H9 (cell line): ENCODE measurements around the gene CLIP3. TPM values are rescaled to one million over a fixed set of nuclear protein-coding genes. Genes with fewer than 3 reads are reported as not detected.
"Not testable (repeated sequence)": the region's sequence is repeated elsewhere in the genome, so short reads cannot be mapped to it uniquely, and the experiment has no call there.

ENCODE experiments used
- DNase-seq: peaks from one replicate; pipeline ENCODE4 v3.0.0-alpha.2; 2017
- H2AFZ ChIP-seq: one replicate; pipeline ENCODE4 v1.6.1; 2013; ENCODE audit warnings: mild to moderate bottlenecking, low read length, control low read depth, moderate library complexity
- H2AK5ac ChIP-seq: 2 replicates; pipeline ENCODE4 v1.6.1; 2013; ENCODE audit warnings: low read length, control low read depth, mixed read lengths; ENCODE audit not compliant: insufficient read length
- H2BK120ac ChIP-seq: one replicate; pipeline ENCODE4 v1.6.1; 2013; ENCODE audit warnings: low read depth, mild to moderate bottlenecking, low read length, control low read depth, inconsistent platforms; ENCODE audit not compliant: poor library complexity, severe bottlenecking
- H2BK12ac ChIP-seq: 2 replicates; pipeline ENCODE4 v1.6.1; 2013; ENCODE audit warnings: low read length, control low read depth, mixed read lengths, low read depth; ENCODE audit not compliant: insufficient read length
- H2BK15ac ChIP-seq: 2 replicates; pipeline ENCODE4 v1.6.1; 2013; ENCODE audit warnings: low read depth, low read length, control low read depth
- H2BK20ac ChIP-seq: one replicate; pipeline ENCODE4 v1.6.1; 2013; ENCODE audit warnings: low read depth, mild to moderate bottlenecking, low read length, control low read depth, inconsistent platforms; ENCODE audit not compliant: poor library complexity, severe bottlenecking
- H2BK5ac ChIP-seq: 2 replicates; pipeline ENCODE4 v1.6.1; 2013; ENCODE audit warnings: low read length, control low read depth, mixed read lengths; ENCODE audit not compliant: insufficient read length
- H3K14ac ChIP-seq: 2 replicates; pipeline ENCODE4 v1.6.1; 2013; ENCODE audit warnings: low read length, control low read depth; ENCODE audit not compliant: insufficient read depth
- H3K18ac ChIP-seq: 2 replicates; pipeline ENCODE4 v1.6.1; 2013; ENCODE audit warnings: low read depth, mild to moderate bottlenecking, mixed read lengths, low read length, control low read depth; ENCODE audit not compliant: insufficient read length
- H3K23ac ChIP-seq: 2 replicates; pipeline ENCODE4 v1.6.1; 2013; ENCODE audit warnings: low read length, control low read depth, mixed read lengths, low read depth; ENCODE audit not compliant: insufficient read length
- H3K23me2 ChIP-seq: 2 replicates; pipeline ENCODE4 v1.6.1; 2013; ENCODE audit warnings: low read depth, mild to moderate bottlenecking, mixed read lengths, low read length, control low read depth; ENCODE audit not compliant: insufficient read length, poor library complexity, severe bottlenecking
- H3K27ac ChIP-seq: 2 replicates; pipeline ENCODE4 v1.5.1; 2013; ENCODE audit warnings: low read length, control low read depth, mixed read lengths, low read depth; ENCODE audit not compliant: insufficient read length
- H3K27me3 ChIP-seq: 2 replicates; pipeline ENCODE4 v1.6.1; 2013; ENCODE audit warnings: low read length, control low read depth, inconsistent platforms; ENCODE audit not compliant: insufficient read depth
- H3K4ac ChIP-seq: 2 replicates; pipeline ENCODE4 v1.6.1; 2013; ENCODE audit warnings: low read depth, mild to moderate bottlenecking, control low read depth, inconsistent platforms, low read length, moderate library complexity
- H3K4me1 ChIP-seq: 2 replicates; pipeline ENCODE4 v1.6.1; 2013; ENCODE audit warnings: low read length, control low read depth, inconsistent platforms; ENCODE audit not compliant: insufficient read depth
- H3K4me2 ChIP-seq: 2 replicates; pipeline ENCODE4 v1.6.1; 2013; ENCODE audit warnings: low read length, control low read depth, mixed read lengths; ENCODE audit not compliant: insufficient read length, insufficient read depth
- H3K56ac ChIP-seq: 2 replicates; pipeline ENCODE4 v1.6.1; 2013; ENCODE audit warnings: low read depth, mild to moderate bottlenecking, mixed read lengths, low read length, control low read depth; ENCODE audit not compliant: insufficient read length
- H3K79me1 ChIP-seq: 2 replicates; pipeline ENCODE4 v1.6.1; 2013; ENCODE audit warnings: low read depth, mild to moderate bottlenecking, moderate library complexity, low read length, control low read depth, inconsistent platforms; ENCODE audit not compliant: insufficient read depth, poor library complexity, severe bottlenecking
- H3K79me2 ChIP-seq: 2 replicates; pipeline ENCODE4 v1.6.1; 2013; ENCODE audit warnings: low read length, control low read depth, inconsistent platforms; ENCODE audit not compliant: insufficient read depth
- H3K9ac ChIP-seq: 2 replicates; pipeline ENCODE4 v1.6.1; 2013; ENCODE audit warnings: low read length, control low read depth, mixed read lengths; ENCODE audit not compliant: insufficient read length; ENCODE audit errors: extremely low read depth
- H3K9me3 ChIP-seq: one replicate; pipeline ENCODE4 v1.6.1; 2013; ENCODE audit warnings: low read depth, low read length, inconsistent platforms; ENCODE audit not compliant: control insufficient read depth
- H3T11ph ChIP-seq: one replicate; pipeline ENCODE4 v1.6.1; 2013; ENCODE audit warnings: mild to moderate bottlenecking, low read length, control low read depth, inconsistent platforms
- H4K20me1 ChIP-seq: one replicate; pipeline ENCODE4 v1.6.1; 2013; ENCODE audit not compliant: control insufficient read depth, insufficient read length, insufficient read depth
- H4K5ac ChIP-seq: 2 replicates; pipeline ENCODE4 v1.6.1; 2013; ENCODE audit warnings: low read depth, mild to moderate bottlenecking, mixed read lengths, low read length, control low read depth; ENCODE audit not compliant: insufficient read length
- H4K8ac ChIP-seq: replicated peaks from 2 replicates; pipeline ENCODE4 v1.6.1; 2013; ENCODE audit warnings: low read length, control low read depth, mixed read lengths, low read depth; ENCODE audit not compliant: insufficient read length
- H4K91ac ChIP-seq: 2 replicates; pipeline ENCODE4 v1.6.1; 2013; ENCODE audit warnings: low read depth, mild to moderate bottlenecking, moderate library complexity, mixed read lengths, low read length, control low read depth; ENCODE audit not compliant: insufficient read length
- H3K27ac Mint-ChIP-seq, 3 experiments: 2 replicates in 2 of 3; 3 replicates in 1 of 3; pipeline ENCODE4 v1.8.0; 2020 to 2021; ENCODE audit warnings: mixed read lengths in 3 of 3, mild to moderate bottlenecking in 1 of 3, moderate library complexity in 1 of 3
- H3K27me3 Mint-ChIP-seq: 2 replicates; pipeline ENCODE4 v1.8.0; 2021; ENCODE audit warnings: low read depth, mild to moderate bottlenecking, moderate library complexity, mixed read lengths
- H3K36me3 Mint-ChIP-seq, 3 experiments: 2 replicates in 2 of 3; 3 replicates in 1 of 3; pipeline ENCODE4 v1.8.0; 2020 to 2021; ENCODE audit warnings: low read depth in 3 of 3, mixed read lengths in 3 of 3; ENCODE audit not compliant: insufficient read depth in 1 of 3
- H3K4me1 Mint-ChIP-seq, 2 experiments: 2 replicates each; pipeline ENCODE4 v1.8.0; 2020; ENCODE audit warnings: mixed read lengths in 2 of 2
- H3K4me3 Mint-ChIP-seq, 2 experiments: 2 replicates in 1 of 2; 3 replicates in 1 of 2; pipeline ENCODE4 v1.8.0; 2020 to 2021; ENCODE audit warnings: mild to moderate bottlenecking in 2 of 2, mixed read lengths in 2 of 2, moderate library complexity in 1 of 2
- H3K9me3 Mint-ChIP-seq, 2 experiments: 2 replicates in 1 of 2; 3 replicates in 1 of 2; pipeline ENCODE4 v1.8.0; 2020; ENCODE audit warnings: mild to moderate bottlenecking in 2 of 2, mixed read lengths in 2 of 2, moderate library complexity in 1 of 2
- CTCF ChIP-seq: fragments of 200-600 bp; sonication (generic); conservative IDR thresholded peaks from 3 replicates; pipeline ENCODE4 v1.8.0; 2021; ENCODE audit warnings: antibody characterized with exemption, mild to moderate bottlenecking
- WGBS: extraction: QIAGEN DNeasy Blood & Tissue Kit; methylation state at CpG from one replicate; pipeline ENCODE4 v1.1.7; 2013; ENCODE audit warnings: missing lambda C conversion rate, low lambda C conversion rate, mixed read lengths; ENCODE audit not compliant: insufficient read length; ENCODE audit errors: extremely low coverage; 5-methylcytosine and 5-hydroxymethylcytosine counted together
- total RNA-seq: library from RNA; stranded (reverse); gene quantifications from 2 replicates; pipeline ENCODE4 v1.2.1, GENCODE V29; 2021

Gene CLIP3
- total RNA-seq, 1 experiment from 2014 or later = 19.7 TPM

DNA sequence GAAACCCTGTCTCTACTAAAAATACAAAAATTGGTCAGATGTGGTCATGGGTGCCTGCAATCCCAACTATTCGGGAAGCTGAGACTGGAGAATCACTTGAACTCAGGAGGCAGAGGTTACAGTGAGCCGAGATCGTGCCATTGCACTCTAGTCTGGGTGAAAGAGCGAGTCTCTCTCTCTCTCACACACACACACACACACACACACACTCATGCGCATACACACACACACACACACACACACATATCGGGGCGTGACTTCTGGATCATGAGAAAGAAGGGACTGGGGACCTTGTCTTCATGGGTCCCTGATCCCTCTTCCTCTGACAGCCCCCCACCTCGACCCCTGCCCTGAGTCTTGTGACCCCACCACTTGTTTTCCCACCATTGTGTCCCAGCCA, 49.5 kb downstream of the CLIP3 start:
- Mint-ChIP-seq H3K4me3 (no peak overlapping the region; a peak in 1 of 5 replicates), H3K9me3 (no peaks in the 10 kb centered on the region; a peak in 1 of 5 replicates), H3K36me3 (no peaks in the 10 kb centered on the region; a peak in 1 of 7 replicates), H3K27ac (no peak overlapping the region), H3K27me3 (peaks cover 76% of the 10 kb centered on the region), H3K4me1 (peaks cover 13 to 17% of the 10 kb centered on the region in 2 experiments)
- no CpG with 5 or more reads among the region's 8 CpGs for WGBS
- Histone ChIP-seq H3K4ac (no peak overlapping the region), H2BK120ac (no peak overlapping the region), H2BK12ac (no peak overlapping the region), H3K4me2 (no peak overlapping the region), H2BK5ac (no peak overlapping the region), H3K23me2 (no peaks in the 10 kb centered on the region), H3K9ac (no peak overlapping the region), H3K9me3 (no peaks in the 10 kb centered on the region), H2AK5ac (no peak overlapping the region), H3K18ac (no peak overlapping the region), H3K23ac (no peak overlapping the region), H3K56ac (no peak overlapping the region), H3K27me3 (no peaks in the 10 kb centered on the region; the same call in 1 of the 2 replicates), H3K79me1 (no peaks in the 10 kb centered on the region), H4K5ac (no peak overlapping the region), H3K4me1 (no peaks in the 10 kb centered on the region), H4K20me1 (no peaks in the 10 kb centered on the region), H3K14ac (no peak overlapping the region), H3K79me2 (no peaks in the 10 kb centered on the region), H3K27ac (no peak overlapping the region), H2BK20ac (no peak overlapping the region), H4K8ac (no peak overlapping the region), H2AFZ (no peak overlapping the region), H2BK15ac (no peak overlapping the region), H4K91ac (no peak overlapping the region), H3T11ph (no peak overlapping the region)
- TF ChIP-seq CTCF = no peak
- no peak for DNase-seq

- H3K79me1 ChIP-seq, H4K91ac ChIP-seq, H2BK12ac ChIP-seq, H3T11ph ChIP-seq, H3K18ac ChIP-seq, H3K4me3 Mint-ChIP-seq, H3K27me3 ChIP-seq, H3K56ac ChIP-seq, H3K27ac ChIP-seq, H3K4ac ChIP-seq, H4K8ac ChIP-seq, H3K4me1 ChIP-seq, H3K23ac ChIP-seq, H2BK15ac ChIP-seq, H3K79me2 ChIP-seq, H3K36me3 Mint-ChIP-seq, H2BK20ac ChIP-seq, H2AFZ ChIP-seq, H2BK5ac ChIP-seq, H2AK5ac ChIP-seq, H3K27ac Mint-ChIP-seq, H2BK120ac ChIP-seq, H4K20me1 ChIP-seq, H3K23me2 ChIP-seq, H3K9ac ChIP-seq, H3K9me3 Mint-ChIP-seq, H4K5ac ChIP-seq, H3K9me3 ChIP-seq, H3K14ac ChIP-seq, H3K4me2 ChIP-seq, DNase-seq: not testable (repeated sequence)
- Mint-ChIP-seq H3K4me1 (peaks cover 15 to 19% of the 10 kb centered on the region in 2 experiments), H3K27me3 (peaks cover 68% of the 10 kb centered on the region)
- whole genome bisulfite sequencing = no CpG with 5 or more reads among the region's 4 CpGs
Observed at GRCh38 chr19:35980997-35981396, 51.7 kb downstream of the CLIP3 start.
